SKM-1 (cell line): ENCODE measurements around the gene KCNMA1.
"Not testable (repeated sequence)": the region's sequence is repeated elsewhere in the genome, so short reads cannot be mapped to it uniquely, and the experiment has no call there.

Experiments used
- DNase-seq: peaks from one replicate; lab custom pipeline; 2025; ENCODE audit not compliant: unreplicated experiment; lab: John Stamatoyannopoulos, UW

The KCNMA1 gene

GRCh38 chr10:77537071-77537470 is 100.5 kb downstream of the KCNMA1 start:
- DNase-seq, result no peak

GRCh38 chr10:77533887-77534278 is 103.7 kb downstream of the KCNMA1 start:
- no peak for DNase-seq

DNA sequence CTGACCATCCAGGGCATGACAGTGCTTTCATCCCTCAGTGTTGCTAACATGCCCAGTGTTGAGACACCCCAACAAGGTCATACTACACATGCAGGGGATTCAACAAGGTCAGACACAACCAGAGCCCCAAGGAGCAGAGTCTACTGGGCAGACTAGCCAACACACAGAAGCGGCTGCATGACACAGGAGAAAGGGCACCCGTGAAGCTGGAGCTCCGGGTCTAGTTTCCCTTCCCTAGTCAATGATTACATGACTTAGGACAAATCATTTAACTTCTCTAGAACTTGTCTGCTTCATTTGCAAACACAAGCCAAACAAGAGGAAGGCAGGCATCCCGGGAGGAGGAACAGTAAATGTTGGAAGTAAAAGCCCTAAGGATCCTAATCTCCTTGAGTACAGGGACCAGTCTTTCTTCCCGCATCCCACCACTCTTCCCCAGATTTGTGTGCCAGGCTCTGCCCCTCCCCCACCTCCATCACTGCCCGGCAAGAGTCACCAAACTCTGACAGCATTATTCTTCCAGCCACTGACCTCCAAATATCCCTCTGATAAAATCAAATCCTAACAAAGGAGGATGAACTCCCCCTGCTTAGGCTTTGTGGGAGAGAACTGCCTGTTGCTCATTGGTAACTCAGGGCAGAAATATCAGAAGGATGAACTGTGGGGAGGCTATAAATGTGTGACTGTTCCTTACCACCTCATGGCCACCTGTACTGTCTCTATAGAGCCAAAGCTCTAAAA is 104.3 kb downstream of the KCNMA1 start:
- DNase-seq, result no peak

DNA sequence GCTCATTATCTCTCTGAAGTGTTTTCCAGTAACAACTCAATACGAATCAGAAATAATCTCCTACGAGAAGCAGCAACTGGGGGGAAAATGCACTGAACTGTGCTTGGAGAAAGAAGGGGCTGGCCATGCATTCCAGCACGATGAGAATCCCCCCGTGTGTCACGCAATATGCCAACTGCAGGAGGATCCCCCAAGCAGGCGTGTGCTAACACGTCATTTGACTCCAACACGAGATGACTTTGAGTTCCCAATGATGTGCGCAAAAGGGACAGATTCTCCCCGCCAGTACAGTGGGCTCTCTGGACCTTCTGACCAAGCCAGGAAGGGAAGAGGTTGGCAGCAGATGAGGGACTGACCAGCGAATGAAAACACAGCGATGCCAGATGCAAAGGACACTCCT is 105.5 kb downstream of the KCNMA1 start:
- no peak for DNase-seq

DNA sequence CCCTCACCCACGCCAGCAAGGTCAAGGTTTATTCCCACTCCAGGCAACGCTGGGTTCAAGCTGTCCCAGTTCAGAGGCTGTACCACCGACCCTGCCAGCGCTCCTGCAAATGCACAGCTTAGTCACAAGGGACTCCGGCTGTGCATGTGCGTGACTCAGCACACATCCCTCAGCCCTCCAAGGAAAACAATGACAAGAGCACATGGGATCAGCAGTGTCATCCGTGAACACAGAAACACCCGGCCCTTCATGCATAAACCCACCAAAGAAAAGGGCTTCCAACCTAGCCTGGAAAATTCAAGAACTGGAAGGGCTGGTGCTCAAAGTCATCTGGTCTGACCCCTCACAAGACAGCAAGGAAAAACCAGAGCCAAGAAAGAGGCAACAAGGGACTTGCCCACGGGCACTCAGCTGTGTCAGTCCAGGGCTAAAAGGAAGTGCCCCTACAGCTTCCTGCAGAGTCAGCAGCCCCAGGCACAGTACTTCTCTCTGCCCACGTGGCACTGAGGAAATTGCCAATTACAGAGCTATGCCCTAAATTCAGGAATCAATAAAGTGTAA is 106.1 kb downstream of the KCNMA1 start:
- no peak for DNase-seq

DNA sequence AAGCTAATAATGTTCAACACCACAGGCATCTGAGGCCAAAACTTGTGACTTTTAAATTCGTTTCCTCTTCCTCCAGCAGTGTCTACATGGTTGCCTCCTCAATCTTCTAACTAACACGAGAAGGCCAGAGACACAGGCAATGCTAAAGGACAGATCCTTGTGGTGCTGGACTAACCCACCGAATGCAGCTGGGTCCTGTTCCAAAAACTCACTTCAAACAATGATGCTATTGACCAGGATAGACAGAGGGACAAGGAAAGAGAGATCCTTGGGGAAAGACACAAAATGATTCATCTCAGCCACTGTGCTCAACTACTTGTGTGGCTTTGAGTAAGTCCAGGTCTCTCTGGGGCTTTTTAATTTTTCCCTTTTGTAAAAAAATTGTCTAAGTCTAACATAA is 107.6 kb downstream of the KCNMA1 start:
- DNase-seq, result no peak

DNA sequence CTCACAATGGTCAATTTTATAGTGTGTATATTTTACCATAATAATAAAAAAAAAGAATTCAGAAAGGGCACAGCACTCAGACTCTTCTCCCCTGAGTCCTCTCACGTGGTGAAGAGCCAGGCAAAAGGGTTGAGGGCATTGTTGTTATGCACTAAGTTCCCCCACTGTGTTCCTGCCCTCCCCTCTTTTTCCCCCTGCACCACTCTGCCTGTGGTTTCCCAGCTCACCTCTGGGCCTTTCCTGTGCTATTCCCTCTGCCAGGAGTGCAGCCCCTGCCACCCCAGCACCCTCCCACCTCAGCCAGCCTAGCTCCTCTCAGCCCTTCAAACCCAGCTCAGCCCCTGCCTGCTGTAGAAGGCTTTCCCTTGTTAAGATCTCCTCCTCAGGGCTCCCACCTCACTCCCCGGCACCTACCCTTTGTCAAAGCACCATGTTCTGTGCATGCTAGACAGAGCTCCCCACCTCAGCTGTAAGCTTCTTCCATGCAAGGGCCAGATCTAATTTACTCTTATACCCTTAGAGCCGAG is 108.5 kb downstream of the KCNMA1 start:
- DNase-seq, result no peak

- DNase-seq, result no peak
Observed at GRCh38 chr10:77527839-77528238, 109.8 kb downstream of the KCNMA1 start.

GRCh38 chr10:77526868-77527617 is 110.6 kb downstream of the KCNMA1 start:
- DNase-seq, result no peak

- no peak for DNase-seq
Observed at GRCh38 chr10:77524281-77524711, 113.3 kb downstream of the KCNMA1 start.

- no peak for DNase-seq
Observed at GRCh38 chr10:77522268-77522809, 115.3 kb downstream of the KCNMA1 start.

- DNase-seq, result no peak
Observed at GRCh38 chr10:77520995-77521394, 116.6 kb downstream of the KCNMA1 start.

- no peak for DNase-seq
Observed at GRCh38 chr10:77520290-77520689, 117.3 kb downstream of the KCNMA1 start.

DNA sequence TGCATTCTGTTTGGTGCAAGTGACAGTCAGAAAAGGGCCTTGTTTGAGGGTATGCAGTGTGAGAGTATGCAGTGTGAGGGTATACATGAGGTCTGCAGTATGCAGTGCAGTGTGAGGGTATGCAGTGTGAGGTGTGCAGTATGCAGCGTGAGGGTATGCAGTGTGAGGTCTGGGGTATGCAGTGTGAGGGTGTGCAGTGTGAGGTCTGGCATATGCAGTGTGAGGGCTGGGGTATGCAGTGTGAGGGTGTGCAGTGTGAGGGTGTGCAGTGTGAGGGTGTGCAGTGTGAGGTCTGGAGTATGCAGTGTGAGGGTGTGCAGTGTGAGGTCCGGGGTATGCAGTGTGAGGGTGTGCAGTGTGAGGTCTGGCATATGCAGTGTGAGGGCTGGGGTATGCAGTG is 117.8 kb downstream of the KCNMA1 start:
- DNase-seq, result not testable (repeated sequence)

- DNase-seq, result no peak
Observed at GRCh38 chr10:77518910-77519274, 118.7 kb downstream of the KCNMA1 start.

- no peak for DNase-seq
Observed at GRCh38 chr10:77518241-77518909, 119.2 kb downstream of the KCNMA1 start.

GRCh38 chr10:77516575-77516974 is 121.0 kb downstream of the KCNMA1 start:
- DNase-seq, result no peak

- no peak for DNase-seq
Observed at GRCh38 chr10:77514870-77515269, 122.7 kb downstream of the KCNMA1 start.

DNA sequence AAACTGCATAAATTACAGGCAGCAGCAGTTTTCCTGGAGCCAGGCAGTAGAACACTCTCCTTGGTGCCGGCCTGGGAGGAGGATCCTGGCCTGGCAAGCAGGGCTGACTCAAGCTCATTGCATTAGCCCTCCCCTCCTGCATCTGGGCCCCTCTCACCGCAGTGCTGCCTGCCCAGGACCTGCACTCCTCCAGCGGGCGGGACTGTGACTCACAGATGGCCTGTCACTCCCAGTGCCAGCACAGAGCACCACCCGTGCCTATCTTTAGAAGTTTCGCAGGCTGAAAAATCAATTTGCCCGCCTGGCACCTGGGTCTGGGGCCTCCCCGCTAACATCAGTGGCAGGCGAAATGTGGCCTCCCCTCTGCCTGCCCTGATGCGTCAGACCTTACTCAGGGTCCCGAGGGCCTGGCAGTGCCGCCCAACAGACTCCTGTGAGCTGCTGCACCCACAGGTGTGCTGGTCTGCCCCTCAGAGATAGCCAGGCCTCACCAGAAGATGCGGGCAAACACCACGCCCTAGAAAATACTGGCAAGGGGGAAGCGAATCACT is 123.8 kb downstream of the KCNMA1 start:
- no peak for DNase-seq

DNA sequence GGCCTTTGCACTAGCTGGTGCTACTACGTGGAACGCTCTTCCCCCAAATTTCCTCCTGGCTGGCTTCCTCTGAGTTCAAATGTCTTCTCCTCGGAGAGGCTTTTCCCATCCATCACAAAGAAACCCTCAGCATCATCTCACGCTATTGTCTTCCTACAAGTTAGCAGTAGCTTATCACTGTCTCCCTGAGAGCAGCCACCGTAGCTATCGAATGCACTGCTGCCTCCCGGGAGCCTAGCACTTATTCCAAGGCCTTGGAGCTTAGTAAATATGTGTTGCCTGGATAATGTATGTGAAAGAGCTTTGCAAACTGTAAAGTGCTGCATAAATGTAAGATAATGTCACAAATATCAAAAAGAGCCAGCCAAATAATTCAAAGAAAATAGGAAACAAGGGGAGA is 124.4 kb downstream of the KCNMA1 start:
- DNase-seq, result no peak

DNA sequence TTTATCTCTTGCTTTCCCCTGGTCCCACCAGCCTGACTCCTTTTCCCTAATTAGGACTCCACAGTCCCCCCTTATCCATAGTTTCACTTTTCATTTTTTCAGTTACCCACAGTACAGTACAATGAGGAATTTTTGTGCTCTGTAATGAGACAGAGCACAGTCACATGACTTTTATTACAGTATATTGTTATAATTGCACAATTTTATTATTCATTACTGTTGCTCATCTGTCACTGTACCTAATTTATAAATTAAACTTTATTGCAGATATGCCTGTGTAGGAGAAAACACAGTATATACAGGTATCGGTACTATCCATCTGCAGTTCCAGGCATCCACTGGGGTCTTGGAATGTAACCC is 125.4 kb downstream of the KCNMA1 start:
- DNase-seq, result no peak
